Suprapubic skin (tissue), 4 donors: ENCODE measurements around the gene ARHGEF28. TPM values are rescaled to one million over a fixed set of nuclear protein-coding genes. Genes with fewer than 3 reads are reported as not detected.

Source experiments
- DNase-seq, 2 donors: peaks; one replicate each; pipeline ENCODE4 v3.0.0-alpha.2; 2019; ENCODE audit warnings: low spot score in 2 of 2
- H3K27ac ChIP-seq: fragments of 200-600 bp; sonication (generic); one replicate; pipeline ENCODE4 v1.5.1; 2019
- H3K27me3 ChIP-seq: fragments of 200-600 bp; sonication (generic); one replicate; pipeline ENCODE4 v1.5.1; 2019
- H3K36me3 ChIP-seq: fragments of 200-600 bp; sonication (generic); one replicate; pipeline ENCODE4 v1.5.1; 2019
- H3K4me1 ChIP-seq: fragments of 200-600 bp; sonication (generic); one replicate; pipeline ENCODE4 v1.5.1; 2019
- H3K4me3 ChIP-seq: fragments of 200-600 bp; sonication (generic); one replicate; pipeline ENCODE4 v1.5.1; 2019; ENCODE audit warnings: mild to moderate bottlenecking
- H3K9me3 ChIP-seq: fragments of 200-600 bp; sonication (generic); one replicate; pipeline ENCODE4 v1.5.1; 2019
- CTCF ChIP-seq, 2 donors: fragments of 200-600 bp in 1 of 2; fragments of 450-650 bp in 1 of 2; sonication (generic) in 1 of 2; IDR thresholded peaks; one replicate each; pipeline ENCODE4 v1.5.1; 2016 to 2019; ENCODE audit warnings: antibody characterized with exemption in 2 of 2, mild to moderate bottlenecking in 1 of 2, moderate library complexity in 1 of 2
- EP300 ChIP-seq: sonication (generic); formaldehyde crosslinking; IDR thresholded peaks from one replicate; pipeline ENCODE4 v1.6.1; 2017; ENCODE audit warnings: antibody characterized with exemption
- POLR2A ChIP-seq, 2 donors: fragments of 450-650 bp; IDR thresholded peaks; one replicate each; pipeline ENCODE4 v1.6.1; 2017; ENCODE audit warnings: antibody characterized with exemption in 2 of 2, mild to moderate bottlenecking in 2 of 2, moderate library complexity in 2 of 2
- POLR2AphosphoS5 ChIP-seq, 3 donors: sonication (generic); formaldehyde crosslinking; IDR thresholded peaks; one replicate each; pipeline ENCODE4 v1.6.1; 2017; ENCODE audit warnings: antibody characterized with exemption in 3 of 3
- WGBS: methylation state at CpG from one replicate; pipeline ENCODE4 v1.1.5; 2018; 5-methylcytosine and 5-hydroxymethylcytosine counted together
- total RNA-seq, 4 donors: library from RNA; depleted of rRNA; stranded (reverse); fragments of >200 nt; gene quantifications; one replicate each; pipeline ENCODE4 v1.1.0, GENCODE V29; 2016

The ARHGEF28 gene
- total RNA-seq, 4 donors from 2014 or later = 25.6 to 104 (median 39.1) TPM

GRCh38 chr5:73770172-73771025 is 144.4 kb downstream of the ARHGEF28 start:
- TF ChIP-seq POLR2AphosphoS5 (IDR thresholded peaks at IDR 0.05) = no peak
- TF ChIP-seq EP300 = no peak
- no peak for TF ChIP-seq CTCF (IDR thresholded peaks at IDR 0.05)
- TF ChIP-seq POLR2A (IDR thresholded peaks at IDR 0.05) = no peak
- H3K36me3 ChIP-seq = no peaks in the 10 kb centered on the region

GRCh38 chr5:73774924-73775323 is 148.9 kb downstream of the ARHGEF28 start:
- no peak overlapping the region for H3K4me3 ChIP-seq
- WGBS = 76% methylated on average over 3 of the region's 3 CpGs
- no peak for TF ChIP-seq POLR2A (IDR thresholded peaks at IDR 0.05)
- no peak for TF ChIP-seq EP300
- TF ChIP-seq POLR2AphosphoS5 (IDR thresholded peaks at IDR 0.05) = no peak
- TF ChIP-seq CTCF (IDR thresholded peaks at IDR 0.05) = no peak
- H3K27ac ChIP-seq = no peak overlapping the region
- H3K9me3 ChIP-seq = no peaks in the 10 kb centered on the region
- no peaks in the 10 kb centered on the region for H3K4me1 ChIP-seq
- H3K27me3 ChIP-seq = no peaks in the 10 kb centered on the region
- no peak for DNase-seq
- H3K36me3 ChIP-seq = no peaks in the 10 kb centered on the region

More at GRCh38 chr5:73770172-73771025, 144.4 kb downstream of the ARHGEF28 start:
- no peak overlapping the region for H3K27ac ChIP-seq
- no peaks in the 10 kb centered on the region for H3K27me3 ChIP-seq
- DNase-seq = no peak
- no peak overlapping the region for H3K4me3 ChIP-seq
- H3K9me3 ChIP-seq = no peaks in the 10 kb centered on the region
- WGBS = 68% methylated on average over 6 of the region's 6 CpGs
- H3K4me1 ChIP-seq = no peaks in the 10 kb centered on the region

- H3K4me1 ChIP-seq = no peaks in the 10 kb centered on the region
- no peak for TF ChIP-seq POLR2A (IDR thresholded peaks at IDR 0.05)
- TF ChIP-seq EP300 = no peak
- TF ChIP-seq POLR2AphosphoS5 (IDR thresholded peaks at IDR 0.05) = no peak
- TF ChIP-seq CTCF (IDR thresholded peaks at IDR 0.05) = no peak
- H3K36me3 ChIP-seq = no peaks in the 10 kb centered on the region
- H3K27ac ChIP-seq = no peak overlapping the region
- H3K4me3 ChIP-seq = no peak overlapping the region
- H3K27me3 ChIP-seq = no peaks in the 10 kb centered on the region
- no peaks in the 10 kb centered on the region for H3K9me3 ChIP-seq
- WGBS = 77% methylated on average over 5 of the region's 5 CpGs
- no peak for DNase-seq
These were observed 150.4 kb downstream of the ARHGEF28 start for GRCh38 chr5:73776405-73776804.

GRCh38 chr5:73777192-73777591 is 151.2 kb downstream of the ARHGEF28 start:
- H3K36me3 ChIP-seq = no peaks in the 10 kb centered on the region
- no peaks in the 10 kb centered on the region for H3K9me3 ChIP-seq
- no peak overlapping the region for H3K4me3 ChIP-seq
- H3K4me1 ChIP-seq = no peaks in the 10 kb centered on the region
- H3K27ac ChIP-seq = no peak overlapping the region
- 84% methylated on average over 2 of the region's 2 CpGs for WGBS
- DNase-seq = no peak
- TF ChIP-seq POLR2AphosphoS5 (IDR thresholded peaks at IDR 0.05) = no peak
- no peak for TF ChIP-seq POLR2A (IDR thresholded peaks at IDR 0.05)
- no peak for TF ChIP-seq EP300
- no peak for TF ChIP-seq CTCF (IDR thresholded peaks at IDR 0.05)
- no peaks in the 10 kb centered on the region for H3K27me3 ChIP-seq

- Histone ChIP-seq H3K36me3 (no peaks in the 10 kb centered on the region), H3K27ac (no peak overlapping the region), H3K9me3 (no peaks in the 10 kb centered on the region), H3K4me1 (peaks cover 5% of the 10 kb centered on the region), H3K4me3 (no peak overlapping the region), H3K27me3 (no peaks in the 10 kb centered on the region)
- TF ChIP-seq CTCF (IDR thresholded peaks at IDR 0.05) (no peak), EP300 (no peak), POLR2AphosphoS5 (IDR thresholded peaks at IDR 0.05) (no peak), POLR2A (IDR thresholded peaks at IDR 0.05) (no peak)
- DNase-seq = no peak
- whole genome bisulfite sequencing = 80% methylated on average over 11 of the region's 11 CpGs
These were observed 154.5 kb downstream of the ARHGEF28 start for GRCh38 chr5:73780302-73781080.
